ENCODE measurements around the gene KCTD15.

Gene KCTD15

DNA sequence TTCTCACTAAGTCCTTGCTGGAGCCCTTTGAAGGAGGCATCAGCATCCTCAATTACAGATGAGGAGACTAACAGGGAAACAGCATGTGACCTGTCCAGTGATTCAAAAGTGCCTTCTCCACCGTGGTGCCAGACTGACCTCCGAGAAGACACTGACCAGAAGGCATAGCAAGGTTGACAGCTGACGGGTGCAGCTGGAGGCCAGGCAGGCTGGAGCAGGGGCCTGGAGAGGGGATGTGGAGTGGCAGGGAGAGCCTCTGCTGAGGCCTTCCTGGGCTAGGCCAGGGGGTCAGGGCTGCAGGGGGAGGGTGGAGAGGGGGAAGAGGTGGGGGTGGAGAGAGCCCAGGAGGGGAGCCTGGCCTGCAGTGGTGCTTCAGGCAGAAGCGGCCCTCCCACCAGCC, 66.3 kb downstream of the KCTD15 start:
- DNase-seq, result no peak

DNA sequence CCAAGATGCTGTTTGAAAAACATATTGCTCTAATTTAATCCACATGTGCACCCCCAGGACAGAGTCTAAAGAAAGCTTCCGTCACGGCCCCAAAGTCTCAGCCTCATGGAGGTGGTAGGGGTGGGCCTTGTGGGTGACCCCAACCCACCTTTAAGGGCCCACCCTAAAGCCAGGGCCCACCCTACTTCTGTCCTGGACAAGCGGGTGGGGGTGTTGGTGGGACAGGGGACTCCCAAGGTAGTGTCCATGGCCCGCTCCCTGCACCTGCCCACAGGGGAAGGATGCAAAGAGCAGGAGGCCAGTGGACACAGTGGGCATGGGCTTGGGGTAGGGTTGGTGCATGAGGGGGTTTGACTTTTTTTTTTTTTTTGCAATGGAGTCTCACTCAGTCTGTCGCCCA, 66.8 kb downstream of the KCTD15 start:
- DNase-seq, result no peak

DNA sequence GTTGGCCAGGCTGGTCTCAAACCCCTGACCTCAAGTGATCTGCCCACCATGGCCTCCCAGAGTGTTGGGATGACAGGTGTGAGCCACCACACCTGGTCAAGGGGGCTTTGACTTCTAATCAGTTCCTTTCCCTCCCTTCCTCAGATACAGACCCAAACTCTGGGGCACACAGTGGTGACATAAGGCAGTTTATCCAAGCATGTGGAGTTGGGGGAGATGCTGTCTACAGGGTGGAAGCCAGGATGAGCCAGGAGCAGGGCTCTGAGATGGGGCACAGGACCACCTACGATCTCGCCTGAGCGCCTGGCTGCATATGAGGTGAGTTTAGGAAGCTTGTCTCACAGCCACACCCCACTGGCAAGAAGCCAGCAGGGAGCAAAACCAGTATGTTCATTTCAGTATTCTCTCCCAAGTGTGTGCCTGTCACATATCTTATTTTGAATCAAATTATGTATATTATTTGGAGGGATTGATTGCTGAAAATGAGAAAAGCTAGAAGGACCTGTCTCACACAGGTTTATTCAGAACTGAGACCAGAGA, 67.7 kb downstream of the KCTD15 start:
- no peak for DNase-seq

DNA sequence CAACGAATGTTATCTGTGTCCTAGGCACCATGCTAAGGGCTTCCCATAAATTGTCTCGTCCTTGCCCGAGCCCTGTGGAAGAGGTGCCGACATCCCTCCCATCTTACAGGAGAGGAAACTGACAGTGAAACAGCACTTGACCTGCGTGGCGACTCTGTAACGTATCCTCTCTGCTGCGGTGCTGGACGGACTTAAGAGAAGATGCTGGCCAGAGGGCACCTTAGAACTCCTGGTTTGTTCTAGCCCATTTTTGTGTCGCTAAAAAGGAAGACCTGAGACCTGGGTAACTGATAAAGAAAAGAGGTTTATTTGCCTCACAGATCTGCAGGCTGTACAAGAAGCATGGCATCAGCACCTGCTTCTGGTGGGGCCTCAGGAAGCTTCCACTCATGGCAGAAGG, 68.6 kb downstream of the KCTD15 start:
- no peak for DNase-seq
